ENCODE results near the gene DNAL4.

The DNAL4 gene, protein sequence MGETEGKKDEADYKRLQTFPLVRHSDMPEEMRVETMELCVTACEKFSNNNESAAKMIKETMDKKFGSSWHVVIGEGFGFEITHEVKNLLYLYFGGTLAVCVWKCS

DNA sequence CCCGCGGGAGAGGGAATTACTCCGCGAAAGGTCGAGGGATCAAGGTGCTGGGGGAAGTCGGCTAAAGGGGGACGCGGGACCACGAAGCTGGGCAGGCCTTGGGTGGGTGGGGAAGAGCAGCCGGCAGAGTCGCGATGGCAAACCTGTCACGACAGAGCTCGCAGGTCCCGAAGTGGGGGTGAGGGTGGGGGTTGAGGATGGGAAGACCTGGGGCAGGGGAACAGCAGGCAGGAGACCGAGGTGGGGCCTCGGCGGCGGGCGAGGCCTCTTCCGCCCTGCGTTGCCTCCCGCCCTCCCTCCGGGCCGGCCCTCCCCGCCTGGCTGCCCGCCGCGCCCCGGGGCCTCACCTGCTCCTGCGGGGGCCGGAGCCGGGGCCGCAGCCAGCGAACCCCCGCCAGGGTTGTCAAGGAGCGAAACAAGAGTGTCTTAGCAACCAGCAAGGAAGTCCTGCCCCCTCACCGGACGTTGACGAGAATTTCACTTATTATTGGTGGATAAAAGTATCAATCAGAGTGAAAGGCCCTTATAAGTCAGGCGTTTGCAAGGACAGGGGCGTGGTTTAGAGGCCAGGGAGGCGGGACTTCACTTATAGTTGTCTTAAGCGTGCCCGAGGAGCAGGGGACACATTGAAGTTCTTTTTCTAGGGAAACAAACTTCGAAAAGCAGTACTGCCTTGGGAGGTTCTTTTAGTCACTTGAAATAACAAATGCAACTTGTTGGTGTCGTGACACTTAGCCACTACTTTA, at the start of gene DNAL4:
DNAL4 (minus strand) TSS at position 423 of the 746 bp plus-strand sequence. CDS start 11,412 bp downstream, outside the sequence.
- in situ Hi-C loops (cut with HindIII; ENCODE audit: low sequenced_read_pairs), result no loop called here
- H3K4me3 ChIP-seq (ENCODE audit: low read depth, low read length), result peak within 1 kb of the TSS; percentile 55
- TF ChIP-seq, protein P1, sequence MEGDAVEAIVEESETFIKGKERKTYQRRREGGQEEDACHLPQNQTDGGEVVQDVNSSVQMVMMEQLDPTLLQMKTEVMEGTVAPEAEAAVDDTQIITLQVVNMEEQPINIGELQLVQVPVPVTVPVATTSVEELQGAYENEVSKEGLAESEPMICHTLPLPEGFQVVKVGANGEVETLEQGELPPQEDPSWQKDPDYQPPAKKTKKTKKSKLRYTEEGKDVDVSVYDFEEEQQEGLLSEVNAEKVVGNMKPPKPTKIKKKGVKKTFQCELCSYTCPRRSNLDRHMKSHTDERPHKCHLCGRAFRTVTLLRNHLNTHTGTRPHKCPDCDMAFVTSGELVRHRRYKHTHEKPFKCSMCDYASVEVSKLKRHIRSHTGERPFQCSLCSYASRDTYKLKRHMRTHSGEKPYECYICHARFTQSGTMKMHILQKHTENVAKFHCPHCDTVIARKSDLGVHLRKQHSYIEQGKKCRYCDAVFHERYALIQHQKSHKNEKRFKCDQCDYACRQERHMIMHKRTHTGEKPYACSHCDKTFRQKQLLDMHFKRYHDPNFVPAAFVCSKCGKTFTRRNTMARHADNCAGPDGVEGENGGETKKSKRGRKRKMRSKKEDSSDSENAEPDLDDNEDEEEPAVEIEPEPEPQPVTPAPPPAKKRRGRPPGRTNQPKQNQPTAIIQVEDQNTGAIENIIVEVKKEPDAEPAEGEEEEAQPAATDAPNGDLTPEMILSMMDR (IDR thresholded peaks at IDR 0.05; ENCODE audit: low read depth, low read length, missing control alignments), result no peak
- DNase-seq (ENCODE audit: low read depth), result peak; percentile 98

DNA sequence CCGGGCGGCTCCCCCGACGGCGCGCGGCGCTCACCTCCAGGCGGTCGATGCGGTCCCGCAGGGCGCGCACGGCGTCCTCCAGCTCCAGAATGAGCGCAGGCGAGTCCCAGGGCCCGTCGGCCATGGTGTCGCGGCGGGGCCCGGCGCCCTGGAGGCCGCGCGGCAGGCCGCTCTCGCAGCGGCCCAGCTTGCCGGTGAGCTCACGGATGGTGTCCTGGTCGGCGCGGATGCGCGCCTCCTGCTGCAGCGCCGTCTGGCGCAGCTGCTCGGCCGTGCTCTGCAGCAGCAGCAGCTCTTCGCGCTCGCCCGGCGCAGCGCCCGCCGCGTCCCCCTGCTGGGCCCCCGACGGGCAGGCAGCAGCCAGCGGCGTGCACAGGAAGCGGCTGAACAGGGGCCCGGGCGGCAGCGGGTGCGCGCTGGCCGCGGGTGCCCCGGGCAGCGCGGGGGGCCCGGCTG, 49.3 kb upstream of the DNAL4 start:
- no peak for DNase-seq (ENCODE audit: low read depth)
- H3K4me3 ChIP-seq (ENCODE audit: low read depth, low read length), result peak overlapping the region; percentile 26
- TF ChIP-seq, protein P1 (IDR thresholded peaks at IDR 0.05; ENCODE audit: low read depth, low read length, missing control alignments), result peak; percentile 13
- in situ Hi-C loops (cut with HindIII; ENCODE audit: low sequenced_read_pairs), result no loop called here

DNA sequence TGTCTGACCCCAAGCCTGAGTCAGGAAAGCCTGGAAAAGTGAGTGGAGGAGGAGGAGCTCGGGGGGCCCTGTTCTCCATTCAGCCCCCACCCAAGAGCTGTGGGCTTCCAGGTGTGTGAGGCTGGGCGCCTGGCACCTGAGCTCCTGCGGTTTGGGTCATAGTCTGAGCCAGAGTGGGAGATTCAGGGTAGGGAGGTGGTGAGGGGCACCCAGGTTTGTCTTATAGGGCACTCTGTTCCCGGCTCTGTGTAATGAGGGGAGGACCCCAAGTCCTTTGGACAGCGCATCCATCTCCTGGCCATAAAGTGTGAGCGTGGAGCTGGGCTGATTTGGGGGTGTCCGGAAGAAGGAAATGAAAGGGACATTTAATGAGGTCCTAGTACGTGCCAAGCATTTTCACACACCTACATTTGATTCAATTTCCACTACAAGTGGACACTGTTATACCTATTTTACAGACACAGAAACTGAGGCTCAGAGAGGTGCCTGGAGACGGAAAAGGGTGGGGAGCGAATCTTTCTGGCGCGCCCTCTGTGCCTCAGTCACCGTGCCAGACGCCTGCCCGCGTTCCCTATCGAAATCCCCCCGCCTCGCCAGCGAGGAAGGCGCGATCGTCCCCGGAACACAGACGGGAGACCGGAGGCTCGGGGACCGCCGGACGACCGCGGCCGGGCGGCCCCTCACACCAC, 48.7 kb upstream of the DNAL4 start:
- no peak for DNase-seq (ENCODE audit: low read depth)
- peak overlapping the region; percentile 26 for H3K4me3 ChIP-seq (ENCODE audit: low read depth, low read length)
- TF ChIP-seq, protein P1 (IDR thresholded peaks at IDR 0.05; ENCODE audit: low read depth, low read length, missing control alignments), result no peak
- in situ Hi-C loops (cut with HindIII; ENCODE audit: low sequenced_read_pairs), result no loop called here

GRCh38 chr22:38841635-38842034, 47.7 kb upstream of the DNAL4 start:
- in situ Hi-C loops (cut with HindIII; ENCODE audit: low sequenced_read_pairs), result no loop called here
- no peak for DNase-seq (ENCODE audit: low read depth)
- TF ChIP-seq, protein P1 (IDR thresholded peaks at IDR 0.05; ENCODE audit: low read depth, low read length, missing control alignments), result no peak
- no peak overlapping the region for H3K4me3 ChIP-seq (ENCODE audit: low read depth, low read length)

GRCh38 chr22:38841211-38841610, 47.3 kb upstream of the DNAL4 start:
- no peak overlapping the region for H3K4me3 ChIP-seq (ENCODE audit: low read depth, low read length)
- in situ Hi-C loops (cut with HindIII; ENCODE audit: low sequenced_read_pairs), result no loop called here
- TF ChIP-seq, protein P1 (IDR thresholded peaks at IDR 0.05; ENCODE audit: low read depth, low read length, missing control alignments), result no peak
- no peak for DNase-seq (ENCODE audit: low read depth)

GRCh38 chr22:38840129-38840528, 46.2 kb upstream of the DNAL4 start:
- in situ Hi-C loops (cut with HindIII; ENCODE audit: low sequenced_read_pairs), result no loop called here
- no peak for DNase-seq (ENCODE audit: low read depth)
- TF ChIP-seq, protein P1 (IDR thresholded peaks at IDR 0.05; ENCODE audit: low read depth, low read length, missing control alignments), result no peak
- no peak overlapping the region for H3K4me3 ChIP-seq (ENCODE audit: low read depth, low read length)
